Measurements from ENCODE around the gene SMARCB1. TPM values are rescaled to one million over a fixed set of nuclear protein-coding genes. Genes with fewer than 3 reads are reported as not detected.
A peak's percentile ranks its signal among the peaks of the same experiment; 100 is the strongest.

Gene SMARCB1
- total and polyA plus RNA-seq, 2 donors (not counting 1 experiment from before 2014, with no cell fraction given): 179 to 190 TPM

DNA sequence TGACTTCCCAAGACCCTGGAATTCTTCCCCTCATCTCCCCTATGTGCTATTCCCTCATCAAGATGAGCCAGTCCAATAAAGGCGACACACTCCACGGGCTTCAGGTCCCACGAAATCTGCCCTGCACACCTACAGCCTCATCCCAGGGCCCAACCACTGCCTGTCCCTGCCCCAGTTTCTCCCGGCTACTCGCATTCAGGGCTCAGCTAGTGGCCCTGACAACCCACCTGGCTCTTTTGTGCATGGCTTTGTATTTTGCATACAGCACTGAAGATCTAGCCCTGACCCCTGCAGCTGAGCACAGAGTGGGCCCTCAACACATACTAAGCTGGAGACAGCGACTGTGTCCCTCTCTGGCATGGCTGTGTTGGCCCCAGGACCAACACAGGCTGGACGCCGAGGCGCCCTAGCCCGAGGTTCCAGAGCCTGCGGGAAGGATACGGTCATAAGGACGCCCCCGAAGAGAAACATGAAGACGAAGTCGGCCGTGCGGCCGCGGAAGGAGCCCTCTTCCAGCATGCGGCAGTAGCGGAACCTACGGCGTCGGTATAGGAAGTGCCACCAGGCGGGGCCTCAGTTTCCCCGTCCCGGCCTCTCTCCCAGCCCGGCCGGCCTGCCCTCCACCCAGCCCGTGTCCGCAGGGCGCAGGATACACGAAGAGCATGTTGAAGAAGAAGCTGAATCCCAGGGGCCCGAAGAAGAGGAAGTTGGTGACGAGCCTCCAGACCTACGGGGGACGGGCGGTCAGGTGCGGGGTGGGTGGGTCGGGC lies 51.3 kb downstream of the SMARCB1 start:
- intact Hi-C loops (cut with micrococcal nuclease): loop anchor here (1.0 to 10.0 kb wide), 5 partner anchors 17 to 597 kb away; no protein-coding TSS in a partner anchor
- Histone ChIP-seq H3K27me3 (replicated peaks in 1 of 4; ENCODE audit: control extremely low read depth in 1 of 4, control insufficient read depth in 3 of 4, insufficient read depth in 4 of 4, low read length in 3 of 4) (no peaks in the 10 kb centered on the region), H3K79me2 (ENCODE audit: control insufficient read depth, insufficient read depth, low read length) (peaks cover 11% of the 10 kb centered on the region), H3K9me3 (ENCODE audit: control extremely low read depth in 1 of 3, control insufficient read depth in 2 of 3, insufficient read depth in 1 of 3, low read length in 2 of 3) (no peaks in the 10 kb centered on the region), H2AFZ (ENCODE audit: insufficient read depth, low read depth, low read length, poor library complexity, severe bottlenecking) (peak overlapping the region; percentile 21), H3K9ac (ENCODE audit: low read length) (peak overlapping the region; percentile 75), H3K36me3 (replicated peaks in 1 of 2; ENCODE audit: control extremely low read depth in 1 of 2, control insufficient read depth in 1 of 2, extremely low read depth in 1 of 2, insufficient read depth in 2 of 2, low read length in 1 of 2) (peaks cover 0 to 40% of the 10 kb centered on the region in 2 experiments), H3K4me2 (replicated peaks; ENCODE audit: low read depth, low read length, poor library complexity, severe bottlenecking) (peak overlapping the region; percentile 93), H3K27ac (ENCODE audit: low read length in 2 of 2) (peak overlapping the region; percentile 98), H3K4me3 (ENCODE audit: control extremely low read depth in 1 of 5, extremely low read depth in 1 of 5, insufficient read depth in 1 of 5, low read depth in 2 of 5, low read length in 4 of 5) (peak overlapping the region; percentile 26 to 83 (median 69)), H3K4me1 (ENCODE audit: control insufficient read depth in 2 of 2, insufficient read depth in 2 of 2, low read length in 2 of 2) (peaks cover 37 to 52% of the 10 kb centered on the region in 2 donors), H4K20me1 (ENCODE audit: control insufficient read depth, insufficient read depth, low read length, poor library complexity, severe bottlenecking) (peaks cover 18% of the 10 kb centered on the region)
- POLR2A ChIA-PET: interaction anchor here (0.6 to 2.2 kb wide), 15 partner anchors 11 to 173 kb away, joined by 3 to 18 read pairs (median 6); partner anchors contain the start of genes CABIN1, MIF, MMP11 and SLC2A11
- ATAC-seq (ENCODE audit: low read depth) (peak; percentile 42), DNase-seq (no peak)
- Mint-ChIP-seq H3K27ac (peak overlapping the region; percentile 99), H3K4me1 (peaks cover 68% of the 10 kb centered on the region), H3K27me3 (no peaks in the 10 kb centered on the region), H3K9me3 (ENCODE audit: insufficient read depth) (no peaks in the 10 kb centered on the region), H3K4me3 (peak overlapping the region; percentile 89)
- 12% methylated on average over 41 of the region's 41 CpGs for WGBS (ENCODE audit: insufficient coverage)
- CTCF ChIA-PET: interaction anchor here (0.8 to 1.7 kb wide), 6 partner anchors 12 to 85 kb away, joined by 3 to 20 read pairs (median 4); no protein-coding TSS in a partner anchor
- TF ChIP-seq CTCF (IDR thresholded peaks at IDR 0.05): no peak
- no peak for TF ChIP-seq EZH2 (IDR thresholded peaks at IDR 0.05; ENCODE audit: borderline replicate concordance, insufficient read depth, low read depth, low read length, poor library complexity, severe bottlenecking)
